AG08395 (cell line): ENCODE results near the gene AJM1.

Experiments used
- DNase-seq: peaks from one replicate; pipeline ENCODE4 v3.0.0; 2012; ENCODE audit warnings: mixed read lengths, low spot score

AJM1 gene

DNA sequence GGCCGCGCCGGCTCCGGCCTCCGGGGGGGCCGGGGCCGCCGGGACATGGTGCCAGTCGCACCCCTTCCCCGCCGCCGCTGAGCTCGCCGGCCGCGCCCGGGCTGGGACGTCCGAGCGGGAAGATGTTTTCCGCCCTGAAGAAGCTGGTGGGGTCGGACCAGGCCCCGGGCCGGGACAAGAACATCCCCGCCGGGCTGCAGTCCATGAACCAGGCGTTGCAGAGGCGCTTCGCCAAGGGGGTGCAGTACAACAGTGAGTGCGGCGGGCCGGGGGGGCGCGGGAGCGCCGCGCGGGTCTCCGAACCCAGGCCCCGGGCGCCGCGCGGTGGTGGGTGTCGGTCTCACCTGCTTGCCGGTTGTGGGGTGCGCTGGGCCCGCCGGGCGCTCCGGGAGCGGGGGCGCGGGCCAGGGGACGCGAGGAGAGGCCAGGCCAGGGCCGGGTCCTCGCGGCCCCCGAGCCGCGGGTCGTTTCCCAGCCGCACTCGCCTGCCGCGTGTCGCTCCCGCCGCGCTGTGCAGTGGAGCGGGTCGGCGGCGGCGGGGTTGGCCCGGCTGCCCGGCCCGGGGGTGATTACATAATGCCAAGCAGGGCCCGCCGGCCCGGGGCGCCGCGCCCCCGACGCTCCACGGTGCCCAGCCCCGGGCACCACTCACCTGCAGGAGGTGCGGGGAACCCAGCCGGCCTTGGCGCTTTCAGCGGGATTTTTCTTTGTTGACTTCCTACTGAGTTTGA is 34.0 kb upstream of the AJM1 start:
- DNase-seq = peak; percentile 12

GRCh38 chr9:136808806-136809158 is 33.5 kb upstream of the AJM1 start:
- DNase-seq = peak; percentile 44

GRCh38 chr9:136814725-136815421 is 27.4 kb upstream of the AJM1 start:
- DNase-seq = no peak

GRCh38 chr9:136815422-136815782 is 26.9 kb upstream of the AJM1 start:
- no peak for DNase-seq

DNA sequence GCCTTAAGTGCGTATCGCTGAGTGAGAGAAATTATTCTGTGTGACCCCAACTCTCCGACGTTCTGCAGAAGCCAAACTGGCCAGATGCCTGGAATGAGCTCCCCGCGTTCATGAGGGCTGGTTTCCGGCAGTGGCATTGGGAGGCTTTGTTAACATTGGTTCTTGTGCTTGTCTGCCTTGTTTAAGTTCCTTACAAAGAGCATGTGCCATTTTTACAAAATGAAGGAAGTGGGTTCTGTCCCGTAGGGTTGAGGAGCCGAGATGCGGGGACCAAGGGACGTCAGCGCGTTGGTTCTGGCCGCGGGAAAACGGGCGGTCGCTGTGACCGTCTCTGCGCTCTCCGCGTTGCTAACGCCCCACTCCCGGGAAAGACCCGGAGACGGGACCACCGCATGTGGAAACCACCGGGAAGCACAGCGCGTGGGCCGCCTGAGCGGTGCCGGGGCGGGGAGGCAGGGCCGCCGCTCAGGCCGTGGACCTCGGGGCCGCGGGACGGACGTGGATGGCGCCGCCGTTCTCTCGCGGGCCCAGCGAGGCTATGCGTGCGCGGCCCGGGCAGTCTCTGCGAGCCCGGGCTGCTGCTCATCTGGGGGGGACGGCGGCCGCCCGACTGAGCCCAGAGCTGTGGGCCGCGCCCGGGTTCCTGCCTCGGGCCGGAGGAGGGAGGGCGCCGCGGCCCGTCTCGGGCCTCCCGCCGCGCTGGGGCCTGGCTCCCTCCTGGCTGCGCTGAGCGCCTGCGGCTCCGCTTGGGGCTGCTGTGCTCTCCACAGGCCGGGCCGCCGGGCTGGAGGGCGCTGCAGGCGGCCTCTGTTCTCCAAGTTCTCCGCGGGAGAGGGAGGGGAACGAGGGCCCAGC is 21.1 kb upstream of the AJM1 start:
- peak; percentile 26 for DNase-seq

DNA sequence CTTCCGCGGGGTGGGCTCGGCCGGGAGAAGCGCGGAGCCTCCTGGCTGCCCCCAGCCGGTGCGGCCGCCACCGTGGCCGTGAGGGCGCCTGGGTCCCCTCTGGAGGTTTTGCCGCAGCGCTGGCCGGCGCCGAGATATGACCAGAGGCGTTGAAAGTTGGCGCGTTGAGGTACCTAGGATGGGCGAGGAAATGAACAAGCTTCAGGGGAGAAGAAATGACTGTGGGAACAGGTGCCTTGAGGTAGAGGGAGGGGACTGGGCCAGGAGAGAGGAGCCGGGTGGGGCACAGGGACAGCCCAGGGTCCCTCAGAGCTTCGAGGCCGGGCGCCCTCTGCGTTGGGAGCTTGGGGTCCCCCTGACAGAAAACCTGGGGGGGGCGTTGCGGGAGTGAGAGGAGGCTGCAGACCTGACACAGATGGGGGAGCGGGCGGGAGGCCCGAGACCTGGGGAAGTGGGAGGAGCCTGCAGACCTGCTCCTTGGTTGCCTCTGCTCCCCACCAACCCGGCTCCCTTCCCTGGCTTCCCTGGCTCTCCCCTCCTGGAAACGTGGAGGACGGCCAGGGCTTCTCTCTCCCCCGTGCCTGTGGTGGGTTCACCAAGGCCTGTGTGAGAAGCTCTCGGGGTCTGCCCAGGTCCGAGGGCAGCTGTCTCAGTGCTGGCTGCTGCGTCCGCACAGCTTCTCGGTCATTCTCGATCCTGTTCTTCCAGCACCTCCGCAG is 20.3 kb upstream of the AJM1 start:
- DNase-seq = no peak

DNA sequence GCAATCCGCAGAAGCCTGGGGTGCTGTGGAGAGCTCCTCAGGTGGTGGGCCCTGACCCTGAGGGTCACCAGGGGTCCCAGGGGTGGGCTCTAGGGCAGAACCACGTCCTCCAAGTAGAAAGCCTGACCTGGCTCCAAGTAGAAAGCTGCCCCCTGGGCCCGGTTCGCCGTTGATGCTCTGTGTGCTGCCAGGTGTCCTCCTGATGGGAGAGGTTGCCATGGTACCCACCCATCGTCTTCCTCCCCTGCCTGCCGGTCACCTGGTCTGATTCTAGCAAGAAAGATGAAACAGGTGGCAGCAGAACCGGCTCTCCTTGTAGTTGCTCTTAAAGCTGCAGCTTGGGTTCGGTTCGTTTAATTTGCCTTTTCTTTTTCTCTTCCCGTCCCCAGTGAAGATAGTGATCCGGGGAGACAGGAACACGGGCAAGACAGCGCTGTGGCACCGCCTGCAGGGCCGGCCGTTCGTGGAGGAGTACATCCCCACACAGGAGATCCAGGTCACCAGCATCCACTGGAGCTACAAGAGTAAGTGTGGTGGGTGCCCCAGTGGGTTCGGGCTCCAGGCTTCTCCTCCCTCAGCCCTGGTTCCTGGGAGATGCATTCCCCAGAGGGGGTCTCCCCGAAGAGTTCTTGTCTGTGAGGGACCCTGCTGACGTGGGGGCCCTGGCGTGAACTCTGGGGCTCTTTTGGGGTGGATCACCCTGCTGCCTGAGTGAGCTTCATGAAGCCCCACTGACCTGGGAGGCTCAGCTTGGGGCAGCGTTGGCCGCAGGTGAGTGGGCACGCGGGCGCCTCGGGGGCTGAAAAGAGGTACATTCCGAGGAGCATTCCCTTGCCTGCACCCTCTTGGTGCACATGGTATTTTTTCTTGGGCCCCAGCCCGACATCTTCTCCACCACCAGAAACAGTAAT is 18.9 kb upstream of the AJM1 start:
- no peak for DNase-seq

- DNase-seq = no peak
These were observed 17.6 kb upstream of the AJM1 start for GRCh38 chr9:136824496-136825225.

DNA sequence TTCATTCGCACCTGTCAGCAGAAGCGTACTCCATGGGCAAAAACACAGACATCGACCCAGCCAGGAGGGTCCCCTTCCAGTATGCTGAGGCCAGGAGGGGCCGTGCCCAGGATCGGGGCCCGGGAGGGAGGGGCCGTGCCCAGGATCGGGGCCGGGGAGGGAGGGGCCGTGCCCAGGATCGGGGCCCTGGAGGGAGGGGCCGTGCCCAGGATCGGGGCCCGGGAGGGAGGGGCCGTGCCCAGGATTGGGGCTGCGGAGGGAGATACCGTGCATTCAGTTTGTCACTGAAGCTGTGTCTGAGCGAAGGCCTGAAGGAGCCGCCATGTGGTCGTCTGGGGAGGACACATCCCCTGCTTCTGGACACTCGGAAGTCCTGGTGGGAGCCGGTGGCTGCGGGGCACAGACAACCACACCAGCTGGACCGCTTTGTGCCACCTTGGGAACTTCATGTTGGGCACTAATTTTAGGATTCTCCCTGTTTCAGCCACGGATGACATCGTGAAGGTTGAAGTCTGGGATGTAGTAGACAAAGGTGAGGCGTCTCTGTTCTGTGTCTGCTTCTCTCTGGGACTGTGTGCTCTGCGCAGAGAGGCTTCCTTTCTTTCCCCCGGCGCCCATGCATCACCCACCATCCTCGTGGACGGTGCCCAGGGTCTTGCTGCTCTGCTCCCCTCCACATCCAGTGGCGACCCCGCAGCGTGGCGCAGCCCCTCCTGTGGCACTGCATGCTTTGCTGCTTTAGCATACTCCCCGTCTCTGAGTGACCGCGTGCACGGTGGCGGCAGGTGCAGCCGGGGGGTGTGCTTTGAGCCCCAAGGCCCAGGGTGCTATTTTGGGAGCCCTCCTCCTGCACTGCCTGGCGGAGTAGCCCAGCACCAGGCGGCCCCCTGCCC is 16.7 kb upstream of the AJM1 start:
- no peak for DNase-seq

DNA sequence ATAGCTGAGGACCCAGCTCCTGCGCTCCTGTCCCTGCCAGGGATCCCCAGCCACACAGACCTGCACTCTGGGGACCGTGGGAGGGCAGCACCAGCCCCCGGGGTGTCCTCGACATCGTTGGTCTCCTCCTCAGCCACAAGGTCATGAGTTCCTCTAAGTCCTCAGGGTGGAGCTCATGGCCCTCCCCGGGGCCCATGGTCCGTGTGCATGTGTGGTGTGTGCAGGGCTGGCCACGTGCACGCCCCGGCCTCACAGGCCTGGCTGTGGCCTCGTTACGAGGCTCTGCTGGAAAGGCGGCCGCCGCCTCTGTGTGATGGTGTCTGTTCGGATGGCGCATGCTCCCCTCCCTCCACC is 16.1 kb upstream of the AJM1 start:
- DNase-seq = no peak

DNA sequence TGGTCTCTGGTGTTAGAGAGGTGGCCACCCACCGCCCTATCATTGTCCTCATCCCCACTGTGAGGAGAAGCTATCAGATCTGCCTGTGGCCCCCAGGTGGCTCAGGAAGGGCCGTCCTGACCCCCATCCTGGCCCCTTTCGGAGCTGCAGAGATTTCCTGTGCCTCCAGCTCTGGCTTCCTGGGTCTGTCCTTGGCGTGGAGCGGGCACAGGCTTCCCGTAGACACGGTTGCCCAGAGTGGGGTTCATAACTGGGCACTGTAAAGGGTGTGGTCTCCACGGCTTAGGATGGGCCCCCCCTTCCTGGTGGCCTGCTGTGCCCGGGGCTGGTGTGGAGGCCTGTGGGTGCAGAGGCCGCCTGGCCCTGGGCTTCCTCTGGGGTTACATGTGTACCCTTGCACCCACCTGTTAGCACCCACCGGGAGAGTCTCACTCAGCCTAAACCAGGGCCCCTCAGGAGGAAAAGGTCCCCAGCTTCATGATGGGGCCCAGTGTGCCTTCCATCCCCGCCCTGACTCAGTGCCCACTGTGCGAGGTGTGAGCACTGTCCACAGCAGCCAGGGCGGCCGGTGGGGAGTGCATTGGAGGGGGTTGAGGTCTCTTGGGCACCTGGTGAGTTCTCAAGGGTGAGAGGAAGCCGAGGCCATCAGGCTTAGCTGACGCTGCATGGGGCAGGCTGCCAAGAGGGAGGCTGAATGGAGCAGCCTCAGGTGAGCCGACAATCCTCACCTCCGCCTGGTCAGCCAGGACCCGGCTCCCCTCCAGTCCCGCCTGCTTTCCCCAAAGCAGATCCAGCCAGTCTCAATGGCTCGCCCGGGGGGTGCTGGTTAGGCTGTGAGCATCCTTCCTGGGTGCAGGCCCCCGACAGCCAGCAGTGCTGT is 15.3 kb upstream of the AJM1 start:
- DNase-seq = no peak

GRCh38 chr9:136827794-136828473 is 14.3 kb upstream of the AJM1 start:
- DNase-seq = no peak

DNA sequence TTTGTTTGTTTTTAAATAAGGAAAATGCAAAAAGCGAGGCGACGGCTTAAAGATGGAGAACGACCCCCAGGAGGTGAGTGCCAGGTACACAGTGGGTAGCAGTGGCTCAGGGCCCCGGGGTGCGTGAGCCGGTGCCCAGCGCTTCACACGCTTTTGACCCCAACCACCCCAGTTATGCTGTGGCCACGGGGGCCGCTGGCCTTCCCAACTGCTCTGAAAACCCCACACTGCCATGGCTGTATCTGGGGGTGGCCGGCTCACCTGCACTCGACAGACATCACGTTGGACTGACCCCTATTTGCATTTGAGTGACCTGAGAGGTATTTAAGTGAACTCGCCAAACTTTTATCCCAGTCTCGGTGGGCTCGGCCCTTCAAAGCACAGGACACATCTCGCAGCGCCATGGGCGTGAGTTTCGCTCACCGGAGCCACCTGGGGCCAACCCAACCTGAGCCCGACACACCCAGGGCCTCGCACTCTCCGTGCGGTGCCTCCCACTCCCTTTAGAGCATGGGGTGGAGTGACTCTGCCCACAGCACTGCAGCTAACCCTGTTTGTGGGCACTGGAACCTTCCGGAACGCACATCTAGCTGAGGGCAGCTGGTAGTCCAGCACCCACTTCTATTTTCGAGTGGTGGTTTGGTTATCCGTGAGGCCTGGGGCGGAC is 13.7 kb upstream of the AJM1 start:
- no peak for DNase-seq

GRCh38 chr9:136829412-136829811 is 12.9 kb upstream of the AJM1 start:
- DNase-seq = no peak

GRCh38 chr9:136829981-136830885 is 12.0 kb upstream of the AJM1 start:
- DNase-seq = no peak

GRCh38 chr9:136831002-136831719 is 11.1 kb upstream of the AJM1 start:
- no peak for DNase-seq
